SK-N-MC (cell line): ENCODE data around the gene GRIK4.

Experiments used
- EZH2 ChIP-seq: fragments of 200-600 bp; sonication (generic); IDR thresholded peaks from one replicate; pipeline ENCODE4 v1.6.1; 2017; ENCODE audit warnings: antibody characterized with exemption
- FOXP2 ChIP-seq: optimal IDR thresholded peaks from 2 replicates; pipeline ENCODE3; 2011; ENCODE audit warnings: mild to moderate bottlenecking, moderate library complexity; ENCODE audit not compliant: insufficient read depth; ENCODE audit errors: extremely low read length, control extremely low read depth
- POLR2AphosphoS5 ChIP-seq: IDR thresholded peaks from 2 replicates; pipeline ENCODE4 v1.6.1; 2012; ENCODE audit warnings: mild to moderate bottlenecking, low read depth, low read length, borderline replicate concordance

- no peak for TF ChIP-seq EZH2
- no peak for TF ChIP-seq POLR2AphosphoS5
- no peak for TF ChIP-seq FOXP2
Measured at GRCh38 chr11:120904116-120904515, 392.6 kb downstream of the GRIK4 start.
